ENCODE data around the gene TSKU. TPM values are rescaled to one million over a fixed set of nuclear protein-coding genes. Genes with fewer than 3 reads are reported as not detected.

The TSKU gene
- total and polyA plus RNA-seq, 9 of the 15 experiments (the other 6 are each of a cell fraction or from before 2014, with no cell fraction given) = 0.60 to 11.9 (median 8.4) TPM

DNA sequence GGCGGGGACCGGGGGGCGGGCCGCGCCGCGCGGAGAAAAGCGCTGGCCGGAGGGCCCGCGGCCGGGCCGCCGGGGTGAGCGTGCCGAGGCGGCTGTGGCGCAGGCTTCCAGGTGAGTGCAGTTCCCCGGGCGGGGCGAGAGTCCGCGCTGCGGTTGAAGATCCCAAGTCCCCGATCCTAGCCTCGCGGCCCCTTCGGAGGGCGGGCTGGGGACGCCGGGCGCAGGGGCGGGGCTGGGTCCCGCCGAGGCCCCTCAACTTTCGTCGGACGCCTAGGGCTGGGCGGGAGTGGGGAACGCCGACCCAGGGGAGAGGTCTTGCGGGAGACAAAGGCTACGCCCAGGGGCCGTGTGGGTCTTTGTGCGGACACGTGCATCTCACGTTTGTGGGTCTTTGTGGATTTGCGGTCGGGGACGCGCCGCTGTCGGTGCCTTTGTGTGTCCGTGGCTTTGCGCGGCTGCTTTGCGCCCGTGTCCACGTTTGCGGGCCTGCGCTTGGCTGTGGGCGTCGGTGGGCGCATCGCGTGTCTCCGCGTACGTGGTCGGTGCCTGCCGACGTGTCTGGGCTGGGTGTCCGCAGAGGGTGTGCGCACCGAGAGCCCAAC, at the start of gene TSKU (continued):
- TF ChIP-seq, protein P1, sequence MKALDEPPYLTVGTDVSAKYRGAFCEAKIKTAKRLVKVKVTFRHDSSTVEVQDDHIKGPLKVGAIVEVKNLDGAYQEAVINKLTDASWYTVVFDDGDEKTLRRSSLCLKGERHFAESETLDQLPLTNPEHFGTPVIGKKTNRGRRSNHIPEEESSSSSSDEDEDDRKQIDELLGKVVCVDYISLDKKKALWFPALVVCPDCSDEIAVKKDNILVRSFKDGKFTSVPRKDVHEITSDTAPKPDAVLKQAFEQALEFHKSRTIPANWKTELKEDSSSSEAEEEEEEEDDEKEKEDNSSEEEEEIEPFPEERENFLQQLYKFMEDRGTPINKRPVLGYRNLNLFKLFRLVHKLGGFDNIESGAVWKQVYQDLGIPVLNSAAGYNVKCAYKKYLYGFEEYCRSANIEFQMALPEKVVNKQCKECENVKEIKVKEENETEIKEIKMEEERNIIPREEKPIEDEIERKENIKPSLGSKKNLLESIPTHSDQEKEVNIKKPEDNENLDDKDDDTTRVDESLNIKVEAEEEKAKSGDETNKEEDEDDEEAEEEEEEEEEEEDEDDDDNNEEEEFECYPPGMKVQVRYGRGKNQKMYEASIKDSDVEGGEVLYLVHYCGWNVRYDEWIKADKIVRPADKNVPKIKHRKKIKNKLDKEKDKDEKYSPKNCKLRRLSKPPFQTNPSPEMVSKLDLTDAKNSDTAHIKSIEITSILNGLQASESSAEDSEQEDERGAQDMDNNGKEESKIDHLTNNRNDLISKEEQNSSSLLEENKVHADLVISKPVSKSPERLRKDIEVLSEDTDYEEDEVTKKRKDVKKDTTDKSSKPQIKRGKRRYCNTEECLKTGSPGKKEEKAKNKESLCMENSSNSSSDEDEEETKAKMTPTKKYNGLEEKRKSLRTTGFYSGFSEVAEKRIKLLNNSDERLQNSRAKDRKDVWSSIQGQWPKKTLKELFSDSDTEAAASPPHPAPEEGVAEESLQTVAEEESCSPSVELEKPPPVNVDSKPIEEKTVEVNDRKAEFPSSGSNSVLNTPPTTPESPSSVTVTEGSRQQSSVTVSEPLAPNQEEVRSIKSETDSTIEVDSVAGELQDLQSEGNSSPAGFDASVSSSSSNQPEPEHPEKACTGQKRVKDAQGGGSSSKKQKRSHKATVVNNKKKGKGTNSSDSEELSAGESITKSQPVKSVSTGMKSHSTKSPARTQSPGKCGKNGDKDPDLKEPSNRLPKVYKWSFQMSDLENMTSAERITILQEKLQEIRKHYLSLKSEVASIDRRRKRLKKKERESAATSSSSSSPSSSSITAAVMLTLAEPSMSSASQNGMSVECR (CRISPR knock-in tag; IDR thresholded peaks at IDR 0.05) = peak; percentile 54; the same call in 1 of the 2 replicates
- no peak for TF ChIP-seq BRCA1 (IDR thresholded peaks at IDR 0.05)
- TF ChIP-seq BRCA1 (CRISPR knock-in tag; IDR thresholded peaks at IDR 0.05) = peak; percentile 48; the same call in 1 of the 2 replicates
- peak; percentile 31 for TF ChIP-seq RBBP5 (IDR thresholded peaks at IDR 0.05; ENCODE audit: borderline replicate concordance, insufficient read depth, low read length, poor library complexity, severe bottlenecking)
- TF ChIP-seq HMGN3 (IDR thresholded peaks at IDR 0.05; ENCODE audit: borderline replicate concordance, extremely low read depth, insufficient read length, low read depth, low read length) = peak; percentile 28
- no peak for TF ChIP-seq CBFB (CRISPR knock-in tag; IDR thresholded peaks at IDR 0.05)
- TF ChIP-seq NFRKB (IDR thresholded peaks at IDR 0.05; ENCODE audit: low read depth) = peak; percentile 34; the same call in 1 of the 2 replicates
- 0 out of 2 replicates have a peak, but pooled peaks have one; percentile 4 for TF ChIP-seq ATF4 (CRISPR knock-in tag; IDR thresholded peaks at IDR 0.05)
- TF ChIP-seq CCNT2 (IDR thresholded peaks at IDR 0.05; ENCODE audit: borderline replicate concordance, extremely low read depth, insufficient read length, low read depth, low read length) = peak; percentile 70
- 0 out of 2 replicates have a peak, but pooled peaks have one; percentile 25 for TF ChIP-seq NR2C2 (CRISPR knock-in tag; IDR thresholded peaks at IDR 0.05)
- no peak; the same call in 1 of the 2 replicates for TF ChIP-seq NR2C2 (tag; IDR thresholded peaks at IDR 0.05)
- peak; percentile 34 for TF ChIP-seq U2AF1 (optimal IDR thresholded peaks at IDR 0.05; ENCODE audit: low read depth, low read length)
- peak; percentile 29 for TF ChIP-seq CREM (IDR thresholded peaks at IDR 0.05; ENCODE audit: low read depth)
- no peak for TF ChIP-seq ZNF124 (CRISPR knock-in tag; IDR thresholded peaks at IDR 0.05)

All from K562 (cell line).